GM21528 (cell line): ENCODE results near the gene DNAJA2.
A peak's percentile ranks its signal among the peaks of the same experiment; 100 is the strongest.
"Not testable (repeated sequence)": the region's sequence is repeated elsewhere in the genome, so short reads cannot be mapped to it uniquely, and the experiment has no call there.

Source experiments
- ATAC-seq: cut with Tn5 transposase; IDR thresholded peaks from one replicate; pipeline ENCODE4 v1.9.1; 2021; ENCODE audit warnings: mild to moderate bottlenecking, moderate library complexity; ENCODE audit not compliant: unreplicated experiment, low FRiP score

DNAJA2 gene

GRCh38 chr16:46973207-46973995 lies at the start of gene DNAJA2:
DNAJA2 (minus strand) TSS chr16:46973674; CDS start chr16:46973572, 102 bp downstream.
- ATAC-seq: peak; percentile 90

- ATAC-seq: no peak
Measured at GRCh38 chr16:47019568-47019967, 46.1 kb upstream of the DNAJA2 start.

- peak; percentile 98 for ATAC-seq
Measured at GRCh38 chr16:47018223-47018891, 44.9 kb upstream of the DNAJA2 start.

DNA sequence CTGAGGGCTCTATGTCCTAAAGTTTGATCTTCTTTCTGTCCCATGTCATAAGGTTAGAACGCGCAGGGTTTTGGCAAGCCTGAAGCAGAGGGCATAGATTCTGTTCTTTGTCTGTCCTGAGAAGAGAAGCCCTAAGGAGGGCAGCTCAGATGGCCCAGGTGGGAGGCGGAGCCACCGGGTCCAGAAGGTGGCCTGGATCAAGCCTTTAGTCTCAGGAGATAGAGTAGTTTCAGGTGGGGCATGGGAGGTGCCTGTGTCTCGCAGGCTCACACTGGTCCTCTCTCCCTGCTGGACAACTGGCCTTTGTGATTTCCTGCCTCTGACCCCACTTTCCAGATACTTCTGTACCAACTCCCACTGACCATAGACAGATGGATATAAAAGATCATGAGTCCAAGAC lies 44.2 kb upstream of the DNAJA2 start:
- no peak for ATAC-seq

- ATAC-seq: no peak
Measured at GRCh38 chr16:47016700-47017133, 43.2 kb upstream of the DNAJA2 start.

GRCh38 chr16:47013910-47014309 lies 40.4 kb upstream of the DNAJA2 start:
- no peak for ATAC-seq

DNA sequence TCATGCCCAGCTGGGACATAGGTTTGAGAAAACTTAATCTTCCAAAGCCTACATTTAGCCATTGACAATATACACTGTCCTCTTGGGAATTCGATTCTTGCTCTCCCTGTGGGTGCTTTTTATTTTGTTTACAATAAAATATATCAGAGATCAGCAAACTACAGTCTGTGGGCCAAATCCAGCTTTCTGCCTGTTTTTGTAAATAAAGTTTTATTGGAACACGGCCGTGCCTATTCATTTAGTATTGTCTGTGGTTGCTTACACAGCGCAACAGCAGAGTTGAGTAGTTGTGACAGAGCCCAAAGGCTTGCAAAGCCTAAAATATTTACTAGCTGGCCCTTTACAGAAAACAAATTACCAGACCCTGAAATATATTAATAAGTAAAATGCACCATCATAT lies 39.7 kb upstream of the DNAJA2 start:
- ATAC-seq: no peak

GRCh38 chr16:47010812-47011211 lies 37.3 kb upstream of the DNAJA2 start:
- ATAC-seq: not testable (repeated sequence)

GRCh38 chr16:47008612-47009011 lies 35.1 kb upstream of the DNAJA2 start:
- no peak for ATAC-seq

- no peak for ATAC-seq
Measured at GRCh38 chr16:47008174-47008573, 34.7 kb upstream of the DNAJA2 start.

GRCh38 chr16:47004652-47005051 lies 31.2 kb upstream of the DNAJA2 start:
- no peak for ATAC-seq

- ATAC-seq: not testable (repeated sequence)
Measured at GRCh38 chr16:47000066-47000465, 26.6 kb upstream of the DNAJA2 start.

- ATAC-seq: no peak
Measured at GRCh38 chr16:46997844-46998243, 24.4 kb upstream of the DNAJA2 start.

DNA sequence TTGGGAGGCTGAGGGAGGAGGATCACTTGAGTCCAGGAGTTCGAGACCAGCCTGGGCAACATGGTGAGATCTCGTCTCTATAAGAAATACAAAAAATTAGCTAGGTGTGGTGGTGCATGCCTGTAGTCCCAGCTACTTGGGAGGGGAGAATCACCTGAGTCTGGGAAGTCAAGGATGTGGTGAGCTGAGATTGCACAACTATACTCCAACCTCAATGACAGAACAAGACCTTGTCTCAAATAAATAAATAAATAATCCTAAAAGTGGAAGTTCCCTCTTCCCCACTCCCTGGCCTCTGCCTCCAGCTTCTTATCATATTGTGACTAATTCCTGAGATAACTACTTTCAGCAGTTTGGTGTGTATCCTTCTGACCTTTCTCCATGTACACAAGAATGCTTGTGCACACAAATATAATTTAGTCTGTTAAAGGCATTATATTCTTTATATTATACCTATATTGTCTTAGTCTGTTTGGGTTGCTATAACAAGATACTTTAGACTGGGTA lies 23.5 kb upstream of the DNAJA2 start:
- ATAC-seq: no peak

DNA sequence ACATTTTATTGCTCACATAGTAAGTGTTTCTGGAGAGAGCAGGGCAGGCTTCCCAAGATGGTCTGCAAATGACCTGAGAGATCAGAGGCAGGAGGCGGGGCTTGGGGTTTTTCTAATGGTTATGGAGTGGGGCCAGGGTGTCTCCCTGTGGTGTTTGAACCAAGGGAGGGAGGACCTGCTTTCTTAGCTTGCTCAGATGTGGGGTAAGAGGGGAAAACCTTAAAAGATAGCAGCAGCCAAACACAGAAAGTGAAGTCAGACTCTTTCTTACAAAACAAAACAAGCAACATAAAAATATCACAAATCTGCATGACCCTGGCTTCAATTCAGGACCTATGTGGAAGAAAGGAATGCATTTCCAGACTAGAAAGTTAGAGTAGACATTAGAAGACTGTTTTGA lies 22.9 kb upstream of the DNAJA2 start:
- no peak for ATAC-seq

GRCh38 chr16:46991729-46992704 lies 18.5 kb upstream of the DNAJA2 start:
- no peak for ATAC-seq

- no peak for ATAC-seq
Measured at GRCh38 chr16:46986896-46987295, 13.4 kb upstream of the DNAJA2 start.

DNA sequence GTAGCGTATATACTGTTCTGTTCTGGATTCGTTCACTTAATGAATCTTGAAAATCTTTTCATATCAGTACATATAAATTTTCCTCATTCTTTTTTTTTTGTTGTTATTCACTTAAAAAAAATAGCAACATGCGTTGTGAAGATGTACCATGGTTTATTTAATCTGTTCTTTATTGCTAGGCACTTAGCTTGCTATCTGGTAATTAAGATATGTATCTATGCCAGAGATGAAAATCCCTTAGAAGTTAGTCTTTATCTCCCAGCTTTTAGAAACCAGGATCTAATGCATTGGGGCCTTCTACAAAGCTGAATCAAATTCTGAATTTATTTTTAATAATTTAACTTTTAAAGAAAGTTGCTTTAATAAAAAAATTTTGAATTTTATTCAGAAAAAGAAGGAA lies 13.0 kb upstream of the DNAJA2 start:
- ATAC-seq: no peak

DNA sequence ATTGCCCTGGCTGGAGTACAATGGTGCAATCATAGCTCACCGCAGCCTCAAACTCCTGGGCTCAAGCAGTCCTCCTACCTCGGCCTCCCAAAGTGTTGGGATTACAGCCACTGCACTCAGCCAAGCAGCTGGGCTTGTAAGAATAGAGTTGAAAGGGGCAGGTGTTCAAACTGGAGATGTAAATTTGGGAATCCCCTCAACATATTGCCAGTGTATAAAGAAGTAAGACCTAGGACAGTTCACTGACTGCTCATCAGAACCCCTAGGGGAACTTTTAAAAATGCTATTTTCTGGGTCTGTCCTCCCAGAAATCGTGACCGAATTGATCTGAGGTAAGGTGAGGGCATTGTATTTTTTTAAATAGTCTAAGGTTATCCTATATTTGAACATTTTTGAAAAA lies 8.9 kb upstream of the DNAJA2 start:
- ATAC-seq: no peak

DNA sequence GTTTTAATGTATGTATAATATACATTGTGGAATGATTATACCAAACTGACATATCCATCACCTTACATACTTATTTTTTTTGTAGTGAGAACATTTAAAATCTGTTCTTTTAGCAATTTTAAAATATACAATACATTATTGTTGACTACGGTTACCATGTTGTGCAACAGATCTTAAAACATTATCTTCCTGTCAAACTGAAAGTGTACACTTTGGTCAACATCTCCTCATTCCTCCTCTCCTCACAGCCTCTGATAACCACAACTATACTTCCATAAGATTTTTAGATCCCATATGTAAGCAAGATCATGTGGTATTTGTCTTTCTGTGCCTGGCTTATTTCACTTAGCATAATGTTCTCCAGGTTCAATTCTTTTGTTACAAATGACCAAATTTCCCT lies 7.5 kb upstream of the DNAJA2 start:
- no peak for ATAC-seq

DNA sequence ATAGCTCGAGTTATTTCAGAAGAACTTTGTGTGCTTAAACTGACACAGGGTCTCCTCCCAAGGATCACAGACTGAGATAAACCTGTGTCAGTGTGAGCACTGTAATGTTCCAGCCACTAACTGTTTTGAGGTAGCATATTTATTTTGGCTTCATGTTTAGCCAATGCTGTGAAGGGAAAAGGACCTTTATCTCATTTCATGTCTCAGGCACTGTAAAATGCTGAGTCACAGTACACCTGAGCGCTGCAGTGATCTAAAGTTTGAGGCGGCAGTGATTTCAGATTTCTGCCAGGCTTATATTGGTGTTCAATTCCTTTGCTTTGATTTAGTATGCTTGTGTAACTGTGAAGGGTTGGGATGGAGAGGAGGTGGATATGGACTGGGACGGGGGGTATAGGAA lies 3.1 kb upstream of the DNAJA2 start:
- ATAC-seq: no peak
